HUDEP-2 (cell line): ENCODE measurements around the gene SEC14L2.

Experiments
- DNase-seq, 76 experiments: peaks; one replicate each; lab custom pipeline; 2025; ENCODE audit not compliant: unreplicated experiment in 76 of 76; lab: John Stamatoyannopoulos, UW

SEC14L2 gene

GRCh38 chr22:30396871-30397655, at the start of gene SEC14L2:
TSS of gene SEC14L2 (plus strand) at chr22:30397018. CDS start at chr22:30397117, 99 bp downstream.
- peak in 69 of 76 experiments; percentile 28 to 82 (median 66) for DNase-seq

- no peak for DNase-seq
These were observed 49.4 kb upstream of the SEC14L2 start for GRCh38 chr22:30347255-30347892.

GRCh38 chr22:30348404-30348803, 48.4 kb upstream of the SEC14L2 start:
- DNase-seq = no peak

GRCh38 chr22:30348809-30349208, 48.0 kb upstream of the SEC14L2 start:
- no peak for DNase-seq

DNA sequence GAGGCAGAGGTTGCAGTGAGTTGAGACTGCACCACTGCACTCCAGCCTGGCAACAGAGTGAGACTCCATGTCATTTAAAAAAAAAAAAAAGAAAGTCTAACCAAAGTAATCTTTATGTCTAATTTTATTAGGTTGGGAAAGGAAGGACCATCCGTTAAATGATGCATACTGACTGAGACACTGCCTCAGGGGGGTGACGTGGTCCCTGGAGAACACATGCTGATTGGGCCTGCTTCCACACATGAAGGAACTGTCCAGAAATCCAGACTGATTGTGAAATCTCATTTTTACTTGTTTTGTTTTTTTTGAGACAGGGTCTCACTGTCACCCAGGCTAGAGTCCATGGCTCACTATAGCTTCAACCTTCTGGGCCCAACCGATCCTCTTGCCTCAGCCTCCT, 45.6 kb upstream of the SEC14L2 start:
- no peak for DNase-seq

GRCh38 chr22:30354644-30355043, 42.2 kb upstream of the SEC14L2 start:
- DNase-seq = no peak

DNA sequence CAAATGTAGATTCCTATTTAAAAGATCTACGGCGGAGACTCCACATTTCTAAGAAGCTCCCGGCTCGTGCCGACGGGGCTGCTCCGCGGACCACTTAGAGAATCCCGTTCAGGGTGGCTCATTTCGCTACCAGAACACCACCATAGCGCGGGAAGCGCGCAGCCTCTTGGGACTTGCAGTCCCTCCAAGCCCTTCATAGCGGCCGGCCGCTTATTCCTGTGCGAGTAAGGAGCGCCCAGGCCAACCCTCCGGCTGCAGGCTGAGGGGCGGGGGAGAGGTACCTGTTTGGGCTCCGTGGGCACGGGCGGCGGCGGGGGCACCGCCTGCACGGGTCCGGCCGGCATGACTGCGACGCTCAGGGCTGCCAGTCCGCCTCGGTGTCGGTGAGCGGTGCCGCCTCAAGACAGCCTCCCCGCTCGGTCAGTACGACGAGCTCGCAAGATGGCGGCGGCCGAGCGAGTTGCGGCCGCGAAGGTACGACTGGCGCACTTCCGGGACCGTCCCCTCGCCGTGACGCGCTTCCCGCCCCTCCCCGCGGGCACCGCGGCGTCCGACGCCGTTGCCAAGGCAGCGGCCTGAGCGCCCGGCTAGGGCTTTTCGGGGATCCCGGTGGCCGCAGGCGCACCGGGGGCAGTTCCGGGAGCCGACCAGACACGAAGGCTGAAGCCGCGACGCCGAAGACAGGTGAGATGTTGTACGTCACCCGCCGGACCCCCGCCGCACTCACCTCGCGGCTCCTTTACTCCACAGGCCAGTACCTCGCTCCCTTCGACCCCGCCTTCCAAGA, 40.2 kb upstream of the SEC14L2 start, which contains the start of the genes CCDC157 and SF3A1:
Gene CCDC157 (plus strand): TSS at position 559 of the 787 bp plus-strand sequence. CDS start 8,994 bp downstream, outside the sequence.
Gene SF3A1 (minus strand): TSS at position 446 of the 787 bp plus-strand sequence. CDS start 102 bp downstream, at position 344.
- DNase-seq = peak in 74 of 76 experiments; percentile 16 to 92 (median 72)

GRCh38 chr22:30357236-30357570, 39.6 kb upstream of the SEC14L2 start:
- DNase-seq = peak in 1 of 76 experiments; percentile 26

DNA sequence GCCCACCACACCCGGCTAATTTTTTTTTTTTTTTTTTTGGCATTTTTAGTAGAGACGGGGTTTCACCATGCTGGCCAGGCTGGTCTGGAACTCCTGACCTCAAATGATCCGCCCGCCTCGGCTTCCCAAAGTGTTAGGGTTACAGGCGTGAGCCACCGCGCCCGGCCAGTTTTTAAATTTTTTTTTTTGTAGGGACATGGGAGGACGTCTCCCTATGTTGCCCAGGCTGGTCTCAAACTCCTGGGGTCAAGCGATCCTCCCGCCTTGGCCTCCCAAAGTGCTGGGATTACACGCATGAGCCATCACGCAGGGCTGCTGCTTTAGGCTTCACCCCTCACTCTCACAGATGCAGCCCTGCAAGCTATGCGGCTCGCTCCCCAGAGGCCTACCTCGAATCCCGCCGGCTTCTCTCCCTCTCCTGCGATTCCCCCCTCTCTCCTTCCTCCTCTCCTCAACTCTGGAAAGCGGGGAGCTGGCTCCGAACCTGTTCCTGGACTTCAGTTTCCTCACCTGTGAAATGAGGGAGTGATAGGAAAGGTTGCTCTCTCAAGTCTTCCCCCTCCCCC, 39.1 kb upstream of the SEC14L2 start:
- DNase-seq = no peak

DNA sequence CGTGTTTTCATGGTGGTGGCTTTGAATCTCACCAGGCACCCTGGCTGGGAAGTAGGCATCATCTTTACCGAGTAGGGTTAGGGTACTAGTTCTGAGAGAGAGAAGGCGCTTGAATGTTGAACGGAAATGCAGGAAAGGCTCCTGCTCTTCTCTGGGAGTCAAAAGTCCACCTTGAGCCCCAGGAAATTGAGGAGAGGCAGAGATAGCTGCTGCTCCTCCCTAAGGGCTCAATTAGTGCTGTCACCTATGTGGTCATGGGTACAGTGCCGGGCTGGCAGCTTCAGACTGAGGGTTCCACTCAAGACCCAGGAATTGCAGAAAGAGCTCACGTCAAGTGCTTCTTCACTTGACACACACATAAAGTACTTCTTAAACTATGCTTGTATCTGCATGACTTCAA, 38.3 kb upstream of the SEC14L2 start:
- DNase-seq = no peak

- no peak for DNase-seq
These were observed 34.7 kb upstream of the SEC14L2 start for GRCh38 chr22:30361916-30362650.

DNA sequence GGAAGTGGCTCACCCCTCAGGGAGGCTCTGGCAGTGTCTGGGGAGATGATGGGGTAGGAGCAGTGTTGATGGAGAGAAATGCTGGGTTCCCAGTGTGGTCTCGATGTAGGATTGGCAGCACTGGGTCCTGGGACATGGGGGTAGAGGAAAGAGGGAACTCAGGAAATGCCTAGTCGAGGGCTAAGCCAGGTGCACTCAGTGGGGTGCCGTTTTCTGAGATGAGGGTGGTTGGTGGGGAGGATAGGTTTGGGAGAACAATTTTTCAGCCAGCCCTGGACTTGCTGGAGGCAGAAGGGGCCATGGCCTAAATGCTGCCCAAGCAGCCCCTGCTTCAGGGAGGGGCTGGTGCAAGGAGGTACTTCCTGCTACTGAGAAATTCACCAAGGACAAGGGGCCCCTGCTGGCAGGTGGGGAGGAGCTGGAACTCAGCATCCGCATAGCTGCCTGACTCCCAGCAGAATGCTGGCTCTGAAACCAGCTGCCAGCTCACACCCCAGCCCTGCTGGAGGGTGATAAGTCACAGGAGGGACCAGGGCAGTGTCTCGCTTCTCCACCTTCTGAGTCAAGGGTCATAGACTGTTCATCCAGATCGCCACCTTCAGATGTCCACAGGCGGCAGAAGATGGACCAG, 34.1 kb upstream of the SEC14L2 start:
- DNase-seq = peak in 70 of 76 experiments; percentile 12 to 85 (median 62)

GRCh38 chr22:30365891-30366290, 30.9 kb upstream of the SEC14L2 start:
- DNase-seq = no peak

DNA sequence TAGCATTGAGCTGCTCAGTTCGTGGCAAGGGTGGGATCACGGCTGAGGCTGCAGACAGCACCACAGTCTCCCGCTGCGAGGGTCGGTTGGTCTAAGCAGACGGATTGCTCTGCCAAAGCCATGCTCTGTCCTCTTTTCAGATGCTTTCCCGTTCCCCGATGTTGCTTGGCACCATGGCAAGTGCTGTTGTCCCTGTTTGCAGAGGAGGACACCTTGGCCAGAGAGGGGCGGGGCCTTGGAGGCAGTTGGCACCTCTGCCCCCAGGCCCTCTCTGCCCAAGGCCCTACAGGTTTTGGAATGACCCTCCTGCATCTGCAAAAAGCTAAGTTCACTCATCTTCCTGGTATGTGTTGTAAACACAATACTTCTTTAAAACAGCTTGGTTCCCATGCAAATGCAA, 28.4 kb upstream of the SEC14L2 start:
- DNase-seq = no peak

DNA sequence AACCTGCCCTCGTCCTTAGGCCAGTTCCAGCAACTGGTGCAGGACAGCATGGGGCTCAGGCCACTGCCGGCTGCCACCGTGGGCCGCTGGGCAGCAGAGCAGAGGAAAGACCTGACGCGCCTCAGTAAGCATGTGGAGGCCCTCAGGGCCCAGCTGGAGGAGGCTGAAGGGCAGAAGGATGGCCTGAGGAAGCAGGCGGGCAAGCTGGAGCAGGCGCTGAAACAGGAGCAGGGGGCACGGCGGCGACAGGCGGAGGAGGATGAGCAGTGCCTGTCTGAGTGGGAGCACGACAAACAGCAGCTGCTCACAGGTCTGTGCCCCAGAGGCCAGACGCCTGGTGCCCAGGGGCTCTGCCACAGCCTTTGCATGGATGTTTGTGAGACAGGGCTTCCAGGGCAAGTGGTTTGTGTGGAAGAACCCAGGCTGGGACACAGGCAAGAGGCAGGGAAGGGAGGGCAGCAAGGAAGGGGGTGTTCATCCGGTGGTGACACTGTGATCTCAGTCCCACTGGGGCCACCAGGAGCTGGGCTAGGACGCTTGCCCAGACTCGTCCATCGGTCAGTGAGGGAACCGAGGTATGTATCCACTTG, 26.1 kb upstream of the SEC14L2 start:
- no peak for DNase-seq

GRCh38 chr22:30371321-30371720, 25.5 kb upstream of the SEC14L2 start:
- no peak for DNase-seq

- DNase-seq = no peak
These were observed 24.8 kb upstream of the SEC14L2 start for GRCh38 chr22:30371981-30372380.

DNA sequence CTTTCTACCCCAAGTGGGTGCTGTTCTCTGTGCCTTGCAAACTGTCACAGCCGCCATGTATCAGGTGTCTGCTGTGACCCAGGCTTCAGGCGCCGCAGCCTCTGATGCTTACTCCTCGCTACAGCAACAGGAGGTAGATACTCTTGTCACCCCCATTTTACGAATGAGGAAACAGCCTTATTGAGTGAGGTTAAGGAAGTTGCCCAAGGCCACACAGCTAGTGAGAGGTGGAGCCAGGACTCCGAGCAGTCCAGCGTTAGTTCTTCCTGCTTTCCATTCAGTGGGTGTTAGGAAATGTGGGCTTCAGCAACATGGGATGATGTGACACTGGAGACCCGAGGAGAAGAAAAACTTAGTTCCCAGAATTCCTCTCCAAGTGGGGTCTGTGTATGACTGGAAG, 23.9 kb upstream of the SEC14L2 start:
- DNase-seq = no peak
